ENCODE data around the gene SPATA31C1. TPM values are rescaled to one million over a fixed set of nuclear protein-coding genes. Genes with fewer than 3 reads are reported as not detected.

The SPATA31C1 gene
- total RNA-seq, 3 donors from 2014 or later = not detected

- no peaks in the 10 kb centered on the region for H3K4me1 ChIP-seq
These were observed 32.5 kb downstream of the SPATA31C1 start for GRCh38 chr9:87950296-87950695.

GRCh38 chr9:87950765-87951488 lies 33.2 kb downstream of the SPATA31C1 start:
- TF ChIP-seq POLR2AphosphoS5 (IDR thresholded peaks at IDR 0.05) (no peak), CTCF (IDR thresholded peaks at IDR 0.05) (peak in 1 of 3 donors; percentile 26), POLR2A (IDR thresholded peaks at IDR 0.05) (no peak)
- Histone ChIP-seq H3K9me3 (peaks cover 0 to 8% of the 10 kb centered on the region in 2 donors), H3K36me3 (no peaks in the 10 kb centered on the region), H3K27ac (no peak overlapping the region), H3K27me3 (no peaks in the 10 kb centered on the region), H3K4me3 (no peak overlapping the region), H3K4me1 (no peaks in the 10 kb centered on the region)
- no peak for DNase-seq (ENCODE audit: low spot score in 2 of 2)
- intact Hi-C loops (cut with DNase I; ENCODE audit: low total_unique reads) = no loop called here

More at GRCh38 chr9:87950296-87950695, 32.5 kb downstream of the SPATA31C1 start:
- no peak overlapping the region for H3K27ac ChIP-seq
- no peak overlapping the region for H3K4me3 ChIP-seq
- intact Hi-C loops (cut with DNase I; ENCODE audit: low total_unique reads) = no loop called here
- H3K36me3 ChIP-seq = no peaks in the 10 kb centered on the region
- no peaks in the 10 kb centered on the region for H3K27me3 ChIP-seq
- TF ChIP-seq CTCF (IDR thresholded peaks at IDR 0.05) = no peak
- no peak for TF ChIP-seq POLR2A (IDR thresholded peaks at IDR 0.05)
- TF ChIP-seq POLR2AphosphoS5 (IDR thresholded peaks at IDR 0.05) = no peak
- peaks cover 0 to 8% of the 10 kb centered on the region in 2 donors for H3K9me3 ChIP-seq
- no peak for DNase-seq (ENCODE audit: low spot score in 2 of 2)

GRCh38 chr9:87954230-87954629 lies 36.5 kb downstream of the SPATA31C1 start:
- no peak overlapping the region for H3K27ac ChIP-seq
- H3K9me3 ChIP-seq = peaks cover 0 to 8% of the 10 kb centered on the region in 2 donors
- TF ChIP-seq CTCF (IDR thresholded peaks at IDR 0.05) (no peak), POLR2A (IDR thresholded peaks at IDR 0.05) (no peak), POLR2AphosphoS5 (IDR thresholded peaks at IDR 0.05) (no peak)
- no peaks in the 10 kb centered on the region for H3K36me3 ChIP-seq
- no peak overlapping the region for H3K4me3 ChIP-seq
- no peaks in the 10 kb centered on the region for H3K27me3 ChIP-seq
- intact Hi-C loops (cut with DNase I; ENCODE audit: low total_unique reads) = no loop called here
- no peaks in the 10 kb centered on the region for H3K4me1 ChIP-seq
- no peak for DNase-seq (ENCODE audit: low spot score in 2 of 2)

DNA sequence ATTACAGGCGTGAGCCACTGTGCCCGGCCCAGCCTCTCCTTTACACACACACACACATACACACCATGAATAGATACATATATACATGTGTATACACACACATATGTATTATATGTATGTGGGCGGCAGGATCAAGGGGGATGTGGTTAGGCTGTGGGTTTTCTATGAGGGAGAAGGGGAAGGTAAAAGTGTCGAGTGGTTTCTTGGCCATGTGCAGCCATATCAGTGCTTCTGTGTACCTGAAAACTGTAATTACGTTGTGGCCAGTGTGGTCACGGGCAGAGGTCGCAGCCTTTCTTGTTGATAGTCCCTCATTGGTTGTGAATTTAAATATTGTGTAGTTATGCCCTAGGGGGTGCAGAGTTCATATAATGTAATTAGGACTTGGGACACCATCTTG lies 40.1 kb downstream of the SPATA31C1 start:
- no peak for TF ChIP-seq CTCF (IDR thresholded peaks at IDR 0.05)
- TF ChIP-seq POLR2A (IDR thresholded peaks at IDR 0.05) = no peak
- no peak for TF ChIP-seq POLR2AphosphoS5 (IDR thresholded peaks at IDR 0.05)
- H3K9me3 ChIP-seq = no peaks in the 10 kb centered on the region
- no peak for DNase-seq (ENCODE audit: low spot score in 2 of 2)
- H3K27me3 ChIP-seq = no peaks in the 10 kb centered on the region
- H3K4me1 ChIP-seq = no peaks in the 10 kb centered on the region
- no peaks in the 10 kb centered on the region for H3K36me3 ChIP-seq
- intact Hi-C loops (cut with DNase I; ENCODE audit: low total_unique reads) = no loop called here
- no peak overlapping the region for H3K4me3 ChIP-seq
- no peak overlapping the region for H3K27ac ChIP-seq

- TF ChIP-seq CTCF (IDR thresholded peaks at IDR 0.05) (no peak), POLR2AphosphoS5 (IDR thresholded peaks at IDR 0.05) (no peak), POLR2A (IDR thresholded peaks at IDR 0.05) (no peak)
- no peak overlapping the region for H3K4me3 ChIP-seq
- no peaks in the 10 kb centered on the region for H3K27me3 ChIP-seq
- intact Hi-C loops (cut with DNase I; ENCODE audit: low total_unique reads) = no loop called here
- no peaks in the 10 kb centered on the region for H3K9me3 ChIP-seq
- no peaks in the 10 kb centered on the region for H3K36me3 ChIP-seq
- no peaks in the 10 kb centered on the region for H3K4me1 ChIP-seq
- no peak for DNase-seq (ENCODE audit: low spot score in 2 of 2)
- H3K27ac ChIP-seq = no peak overlapping the region
These were observed 40.8 kb downstream of the SPATA31C1 start for GRCh38 chr9:87958591-87958990.

Data from breast epithelium (tissue), 4 donors.